Measurements from ENCODE around the gene TMTC1. TPM values are rescaled to one million over a fixed set of nuclear protein-coding genes. Genes with fewer than 3 reads are reported as not detected.

TMTC1 gene
- total RNA-seq, 2 donors from 2014 or later = 15.6 to 20.1 TPM

DNA sequence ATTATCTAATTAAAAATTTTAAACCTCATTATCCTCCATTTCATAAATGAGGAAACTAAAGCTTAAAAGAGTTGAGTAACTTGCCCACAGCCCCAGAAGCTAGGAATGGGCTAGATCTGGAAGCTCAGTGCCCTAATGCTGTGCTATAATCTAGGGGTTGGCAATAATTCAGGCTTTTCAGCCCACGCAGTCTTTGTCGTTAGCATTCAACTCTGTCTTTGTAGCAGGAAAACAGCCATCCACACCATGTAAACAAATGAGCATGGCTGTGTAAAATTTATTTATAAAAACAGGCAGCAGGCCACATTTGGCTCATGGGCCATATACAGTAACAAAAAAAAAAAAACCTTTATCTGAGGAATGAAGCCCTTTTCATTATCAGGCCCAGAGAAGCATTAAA, 193.9 kb downstream of the TMTC1 start:
- no peaks in the 10 kb centered on the region for H3K9me3 ChIP-seq
- H3K36me3 ChIP-seq (replicated peaks in 1 of 2; ENCODE audit: insufficient read depth in 1 of 2, low read depth in 2 of 2) = no peaks in the 10 kb centered on the region
- H3K4me3 ChIP-seq = no peak overlapping the region
- H3K4me1 ChIP-seq = no peaks in the 10 kb centered on the region
- TF ChIP-seq CTCF (IDR thresholded peaks at IDR 0.05) (no peak), POLR2A (IDR thresholded peaks at IDR 0.05) (no peak)
- DNase-seq = no peak
- H3K27me3 ChIP-seq = no peaks in the 10 kb centered on the region
- WGBS, 2 donors = 83 to 84% methylated on average over 2 of the region's 2 CpGs
- ATAC-seq = no peak
- intact Hi-C loops (cut with DNase I) = no loop called here
- H3K27ac ChIP-seq = no peak overlapping the region

GRCh38 chr12:29589286-29589820, 194.4 kb downstream of the TMTC1 start:
- Histone ChIP-seq H3K9me3 (no peaks in the 10 kb centered on the region), H3K4me1 (no peaks in the 10 kb centered on the region), H3K27ac (no peak overlapping the region), H3K4me3 (no peak overlapping the region), H3K36me3 (replicated peaks in 1 of 2; ENCODE audit: insufficient read depth in 1 of 2, low read depth in 2 of 2) (no peaks in the 10 kb centered on the region), H3K27me3 (no peaks in the 10 kb centered on the region)
- 86 to 88% methylated on average over 2 of the region's 2 CpGs for WGBS, 2 donors
- DNase-seq (no peak), ATAC-seq (no peak)
- intact Hi-C loops (cut with DNase I) = no loop called here
- TF ChIP-seq CTCF (IDR thresholded peaks at IDR 0.05) (no peak), POLR2A (IDR thresholded peaks at IDR 0.05) (no peak)

DNA sequence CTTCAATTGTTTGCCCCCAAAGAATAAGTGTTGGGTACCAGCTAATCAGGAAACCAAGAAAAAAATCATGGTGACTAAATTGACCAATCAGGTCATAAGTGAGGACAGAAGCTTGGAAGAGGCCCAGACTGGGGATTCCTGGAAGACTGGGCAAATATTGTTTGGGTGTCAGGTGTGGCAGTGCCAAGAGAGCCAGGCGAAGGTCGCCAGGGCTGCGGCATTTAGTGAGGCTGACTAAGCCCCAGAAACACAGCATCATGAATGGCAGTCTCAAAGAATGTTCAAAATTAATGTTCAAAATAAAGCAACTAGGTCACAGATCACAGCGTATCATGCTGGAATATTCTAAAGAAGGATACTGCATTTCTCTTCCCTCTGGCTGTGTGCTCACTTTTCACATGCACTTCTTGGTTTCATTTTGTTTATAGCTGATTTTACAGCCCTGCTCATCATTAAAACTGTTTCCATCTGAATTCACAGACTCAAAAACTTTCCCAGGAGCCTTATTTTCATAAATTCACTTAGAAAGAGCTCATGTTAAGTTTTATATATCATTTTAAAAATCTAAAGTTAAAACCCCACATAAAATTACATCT, 201.0 kb downstream of the TMTC1 start:
- Histone ChIP-seq H3K36me3 (replicated peaks in 1 of 2; ENCODE audit: insufficient read depth in 1 of 2, low read depth in 2 of 2) (no peaks in the 10 kb centered on the region), H3K9me3 (no peaks in the 10 kb centered on the region), H3K27me3 (no peaks in the 10 kb centered on the region), H3K27ac (no peak overlapping the region), H3K4me1 (no peaks in the 10 kb centered on the region), H3K4me3 (no peak overlapping the region)
- no peak for TF ChIP-seq CTCF (IDR thresholded peaks at IDR 0.05)
- no peak for TF ChIP-seq POLR2A (IDR thresholded peaks at IDR 0.05)
- 44 to 45% methylated on average over 4 of the region's 4 CpGs for WGBS, 2 donors
- intact Hi-C loops (cut with DNase I) = no loop called here
- DNase-seq (peak in 3 of 4 donors; percentile 15 to 20 (median 15)), ATAC-seq (no peak)

GRCh38 chr12:29582146-29582545, 201.6 kb downstream of the TMTC1 start:
- no peak overlapping the region for H3K4me3 ChIP-seq
- no peak for TF ChIP-seq POLR2A (IDR thresholded peaks at IDR 0.05)
- TF ChIP-seq CTCF (IDR thresholded peaks at IDR 0.05) = no peak
- H3K27me3 ChIP-seq = no peaks in the 10 kb centered on the region
- no peaks in the 10 kb centered on the region for H3K9me3 ChIP-seq
- ATAC-seq (no peak), DNase-seq (no peak)
- H3K27ac ChIP-seq = no peak overlapping the region
- H3K36me3 ChIP-seq (replicated peaks in 1 of 2; ENCODE audit: insufficient read depth in 1 of 2, low read depth in 2 of 2) = no peaks in the 10 kb centered on the region
- no peaks in the 10 kb centered on the region for H3K4me1 ChIP-seq
- intact Hi-C loops (cut with DNase I) = no loop called here

DNA sequence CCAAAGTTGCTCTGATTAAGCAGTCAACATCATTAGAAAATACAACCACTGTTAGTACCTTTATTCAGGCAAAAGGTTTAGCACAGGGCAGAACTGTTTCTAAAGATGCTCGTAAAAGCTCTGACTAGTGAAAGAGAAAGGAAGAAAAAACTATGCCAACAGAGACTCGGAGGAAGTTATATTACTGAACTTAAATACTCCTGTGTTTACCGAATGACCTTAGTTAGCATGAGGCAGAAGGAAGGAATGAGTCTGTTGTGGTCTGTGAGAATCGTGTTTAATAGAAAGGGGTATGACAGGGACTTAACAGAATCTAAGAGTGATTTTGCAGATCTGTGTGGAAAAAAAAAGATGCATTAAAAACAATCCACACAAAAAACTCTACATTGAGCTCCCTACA, 202.1 kb downstream of the TMTC1 start:
- intact Hi-C loops (cut with DNase I) = no loop called here

More for the DNA sequence above, 202.1 kb downstream of the TMTC1 start:
- ATAC-seq (no peak), DNase-seq (no peak)
- WGBS, 2 donors = 47 to 58% methylated on average over 4 of the region's 4 CpGs
- Histone ChIP-seq H3K9me3 (no peaks in the 10 kb centered on the region), H3K4me1 (no peaks in the 10 kb centered on the region), H3K27ac (no peak overlapping the region), H3K36me3 (replicated peaks in 1 of 2; ENCODE audit: insufficient read depth in 1 of 2, low read depth in 2 of 2) (no peaks in the 10 kb centered on the region), H3K4me3 (no peak overlapping the region), H3K27me3 (no peaks in the 10 kb centered on the region)
- TF ChIP-seq CTCF (IDR thresholded peaks at IDR 0.05) (no peak), POLR2A (IDR thresholded peaks at IDR 0.05) (no peak)

Data from body of pancreas (tissue), 4 donors.